ENCODE measurements around the gene SDF4.

- TF ChIP-seq CTCF (IDR thresholded peaks at IDR 0.05) = no peak
- no peak for TF ChIP-seq POLR2A (IDR thresholded peaks at IDR 0.05)
- TF ChIP-seq POLR2AphosphoS5 (IDR thresholded peaks at IDR 0.05) = no peak
- no peak for TF ChIP-seq EP300 (IDR thresholded peaks at IDR 0.05; ENCODE audit: low read depth)
These were observed 60.6 kb downstream of the SDF4 start for GRCh38 chr1:1171161-1171545.
